Stimulated activated CD4-positive, alpha-beta T cell treated with anti-CD3 and anti-CD28 coated beads, Interleukin-1b, Interleukin-23, amount 100 ng/mL, for 1 hour (primary cell): ENCODE results near the gene ALOX12.
"Not testable (repeated sequence)": the region's sequence is repeated elsewhere in the genome, so short reads cannot be mapped to it uniquely, and the experiment has no call there.

Experiments
- DNase-seq, 2 donors: peaks; one replicate each; pipeline ENCODE4 v3.0.0-alpha.2; 2020; ENCODE audit warnings: low read depth in 2 of 2

The ALOX12 gene, protein sequence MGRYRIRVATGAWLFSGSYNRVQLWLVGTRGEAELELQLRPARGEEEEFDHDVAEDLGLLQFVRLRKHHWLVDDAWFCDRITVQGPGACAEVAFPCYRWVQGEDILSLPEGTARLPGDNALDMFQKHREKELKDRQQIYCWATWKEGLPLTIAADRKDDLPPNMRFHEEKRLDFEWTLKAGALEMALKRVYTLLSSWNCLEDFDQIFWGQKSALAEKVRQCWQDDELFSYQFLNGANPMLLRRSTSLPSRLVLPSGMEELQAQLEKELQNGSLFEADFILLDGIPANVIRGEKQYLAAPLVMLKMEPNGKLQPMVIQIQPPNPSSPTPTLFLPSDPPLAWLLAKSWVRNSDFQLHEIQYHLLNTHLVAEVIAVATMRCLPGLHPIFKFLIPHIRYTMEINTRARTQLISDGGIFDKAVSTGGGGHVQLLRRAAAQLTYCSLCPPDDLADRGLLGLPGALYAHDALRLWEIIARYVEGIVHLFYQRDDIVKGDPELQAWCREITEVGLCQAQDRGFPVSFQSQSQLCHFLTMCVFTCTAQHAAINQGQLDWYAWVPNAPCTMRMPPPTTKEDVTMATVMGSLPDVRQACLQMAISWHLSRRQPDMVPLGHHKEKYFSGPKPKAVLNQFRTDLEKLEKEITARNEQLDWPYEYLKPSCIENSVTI

DNA sequence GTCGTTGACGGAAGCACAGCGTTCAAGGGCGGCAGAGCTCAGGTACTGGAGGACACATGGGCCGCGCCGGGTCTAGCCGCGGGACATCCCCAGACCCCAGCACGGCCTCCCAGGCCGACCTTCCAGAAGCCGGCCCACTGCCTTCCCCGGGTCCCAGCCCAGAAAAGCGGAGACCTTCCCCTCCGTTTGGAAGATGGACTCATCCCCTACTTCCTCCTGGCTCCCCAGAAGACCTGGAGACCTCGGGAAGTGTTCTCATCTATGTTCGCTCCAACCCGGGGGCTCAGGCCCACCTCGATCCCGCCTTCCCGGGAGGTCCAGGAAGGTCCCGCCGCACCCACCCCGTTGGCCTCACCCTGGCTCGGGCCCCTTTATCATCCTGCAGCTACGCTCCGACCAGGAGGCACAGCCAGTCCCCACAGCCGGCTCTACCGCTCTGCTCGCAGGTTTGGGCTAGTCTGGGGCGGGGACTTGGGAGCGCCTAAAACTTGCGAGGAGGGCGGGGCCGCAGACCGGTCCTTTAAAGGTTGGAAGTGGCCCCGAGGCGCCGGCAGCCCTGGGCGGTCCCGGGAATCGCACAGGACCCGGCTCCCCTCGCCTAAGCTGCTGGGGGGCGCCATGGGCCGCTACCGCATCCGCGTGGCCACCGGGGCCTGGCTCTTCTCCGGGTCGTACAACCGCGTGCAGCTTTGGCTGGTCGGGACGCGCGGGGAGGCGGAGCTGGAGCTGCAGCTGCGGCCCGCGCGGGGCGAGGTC, at the start of gene ALOX12:
TSS of gene ALOX12 (plus strand) at position 550 of the 756 bp plus-strand sequence. CDS start at position 619, 69 bp downstream.
- DNase-seq: no peak

DNA sequence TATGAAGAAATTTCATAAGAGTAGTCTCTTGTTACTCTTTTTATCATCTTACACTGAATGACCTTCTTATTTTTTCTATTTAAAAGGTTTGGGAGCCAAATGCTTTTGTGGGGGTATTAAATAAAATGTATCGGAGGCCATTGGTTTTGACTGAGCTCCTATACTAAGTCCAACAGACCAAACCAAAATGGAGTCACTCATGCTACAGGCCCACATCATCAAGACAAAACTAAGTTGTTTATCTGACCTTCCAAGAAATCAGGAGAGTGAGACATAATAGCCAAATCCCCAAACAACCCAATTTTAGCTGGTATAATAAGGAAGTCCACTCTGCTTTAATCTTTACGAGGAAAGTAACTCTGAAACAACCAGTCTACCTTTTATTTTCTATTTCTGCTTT, 48.1 kb upstream of the ALOX12 start:
- DNase-seq: no peak

DNA sequence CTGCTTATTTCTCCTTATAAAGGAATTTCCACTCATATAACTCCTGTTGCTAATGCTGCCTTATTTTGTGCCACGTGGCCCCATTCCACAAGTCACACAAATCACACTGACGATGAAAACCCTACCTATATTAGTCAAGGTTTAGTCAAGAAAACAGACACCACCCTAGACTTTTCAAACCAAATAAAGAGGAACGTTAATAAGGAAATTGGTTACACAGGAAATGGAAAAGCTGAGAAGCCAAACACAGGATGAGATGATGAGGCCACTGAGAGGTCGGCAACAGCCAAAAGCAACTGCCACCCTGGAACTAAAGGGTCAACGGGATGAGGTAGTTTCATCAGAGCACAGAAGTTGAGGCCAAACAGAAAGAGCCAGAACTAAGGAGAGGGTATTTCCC, 47.3 kb upstream of the ALOX12 start:
- DNase-seq: no peak

DNA sequence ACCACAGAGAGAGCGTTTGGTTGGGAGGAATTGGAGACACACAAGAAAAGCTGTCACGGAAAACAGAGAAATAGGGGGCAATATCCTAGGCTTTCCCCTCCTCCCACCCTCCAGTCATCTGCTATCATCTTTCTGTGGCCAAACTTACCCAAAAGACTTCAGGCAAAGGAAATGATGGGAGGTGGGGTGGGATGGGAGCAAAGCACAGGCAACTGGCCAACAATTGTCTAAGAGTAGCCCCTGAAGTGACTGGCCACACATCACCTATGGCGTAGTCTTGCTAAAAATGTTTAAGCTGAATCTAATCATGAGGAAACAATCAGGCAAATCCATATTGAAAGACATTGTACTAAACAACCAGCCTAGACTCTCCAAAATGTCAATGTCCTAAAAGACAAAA, 46.9 kb upstream of the ALOX12 start:
- no peak for DNase-seq

DNA sequence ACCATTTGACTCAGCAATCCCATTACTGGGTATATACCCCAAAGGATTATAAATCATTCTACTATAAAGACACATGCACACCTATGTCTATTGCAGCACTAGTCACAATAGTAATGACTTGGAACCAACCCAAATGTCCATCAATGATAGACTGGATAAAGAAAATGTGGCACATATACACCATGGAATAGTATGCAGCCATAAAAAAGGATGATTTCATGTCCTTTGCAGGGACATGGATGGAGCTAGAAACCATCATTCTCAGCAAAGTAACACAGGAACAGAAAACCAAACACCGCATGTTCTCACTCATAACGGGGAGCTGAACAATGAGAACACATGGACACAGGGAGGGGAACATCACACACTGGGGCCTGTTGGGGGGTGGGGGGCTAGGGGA, 44.9 kb upstream of the ALOX12 start:
- DNase-seq: not testable (repeated sequence)

DNA sequence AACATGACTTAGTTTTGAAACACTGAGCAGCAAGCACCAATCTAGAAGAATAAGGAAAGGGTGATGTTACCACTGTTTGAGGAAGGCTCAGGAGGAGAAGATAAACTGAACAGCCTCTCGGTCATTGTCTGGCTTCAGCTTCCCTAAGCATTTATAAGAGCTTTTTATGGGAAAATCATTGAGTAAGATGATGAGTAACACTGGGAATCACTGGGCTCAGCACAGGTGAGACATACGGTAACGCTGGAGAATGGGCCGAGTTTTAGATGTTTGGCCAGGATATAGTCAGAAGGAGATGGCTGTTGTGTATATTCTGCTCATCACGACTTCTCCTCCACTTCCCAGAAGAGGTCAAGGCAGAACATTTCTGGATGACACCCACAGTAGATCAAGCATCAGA, 42.2 kb upstream of the ALOX12 start:
- no peak for DNase-seq

DNA sequence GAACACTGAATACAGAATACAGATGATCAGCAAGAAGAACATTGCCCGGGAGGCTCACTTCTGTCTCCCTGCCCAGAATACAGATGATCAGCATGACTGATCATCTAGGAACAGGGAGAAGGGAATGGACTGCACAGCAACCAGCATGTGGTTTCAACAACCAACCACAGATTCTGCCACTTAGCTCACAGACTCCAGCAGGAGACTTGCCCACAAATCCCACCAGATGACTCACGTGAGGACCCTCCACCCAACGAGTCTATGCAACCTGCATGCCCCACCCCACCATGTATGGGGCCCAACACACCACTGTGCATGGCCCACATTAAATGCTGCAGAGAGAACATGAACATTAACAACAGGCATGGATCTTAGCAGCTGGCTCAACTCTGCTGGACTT, 36.1 kb upstream of the ALOX12 start:
- DNase-seq: no peak

DNA sequence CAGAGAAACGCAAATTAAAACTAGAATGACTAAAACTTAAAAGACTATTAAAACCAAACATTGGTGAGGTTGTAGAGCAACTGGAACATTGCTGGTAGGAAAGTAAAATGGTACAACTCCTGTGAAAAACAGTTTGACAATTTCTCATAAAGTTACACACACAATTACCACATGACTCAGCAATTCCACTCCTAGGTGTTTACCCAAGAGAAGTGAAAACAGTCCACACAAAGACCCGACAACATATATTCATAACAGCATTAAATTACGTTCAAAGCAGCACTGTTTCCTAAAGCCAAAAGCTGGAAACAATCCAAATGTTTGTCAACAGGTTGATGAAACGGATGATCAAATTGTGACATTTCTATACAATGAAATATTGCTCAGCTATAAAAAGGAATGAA, 26.5 kb upstream of the ALOX12 start:
- DNase-seq: no peak

DNA sequence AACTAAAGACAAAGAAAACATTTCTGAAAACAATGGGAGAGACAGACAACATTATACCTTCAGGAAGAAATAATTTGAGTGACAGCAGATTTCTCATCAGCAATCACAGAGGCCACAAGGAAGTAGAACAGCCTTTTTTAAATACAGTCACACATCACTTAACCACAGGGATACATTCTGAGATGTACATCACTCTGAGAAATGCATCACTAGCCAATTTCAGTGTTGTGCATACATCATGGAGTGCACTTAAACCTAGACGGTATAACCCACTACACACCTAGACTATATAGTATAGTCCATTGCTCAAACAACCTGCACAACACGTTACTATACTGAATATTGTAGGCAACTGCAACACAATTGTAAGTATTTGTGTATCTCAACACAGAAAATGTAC, 24.9 kb upstream of the ALOX12 start:
- no peak for DNase-seq

DNA sequence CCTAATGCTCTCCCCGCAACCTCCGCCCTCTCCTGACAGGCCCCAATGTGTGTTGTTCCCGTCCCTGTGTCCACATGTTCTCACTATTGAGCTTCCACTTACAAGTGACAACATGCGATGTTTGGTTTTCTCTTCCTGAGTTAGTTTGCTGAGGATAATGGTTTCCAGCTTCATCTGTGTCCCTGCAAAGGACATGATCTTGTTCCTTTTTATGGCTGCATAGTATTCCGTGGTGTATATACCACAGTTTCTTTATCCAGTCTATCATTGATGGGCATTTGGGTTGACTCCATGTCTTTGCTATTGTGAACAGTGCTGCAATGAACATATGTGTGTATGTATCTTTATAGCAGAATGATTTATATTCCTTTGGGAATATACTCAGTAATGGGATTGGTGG, 16.4 kb upstream of the ALOX12 start:
- DNase-seq: not testable (repeated sequence)

DNA sequence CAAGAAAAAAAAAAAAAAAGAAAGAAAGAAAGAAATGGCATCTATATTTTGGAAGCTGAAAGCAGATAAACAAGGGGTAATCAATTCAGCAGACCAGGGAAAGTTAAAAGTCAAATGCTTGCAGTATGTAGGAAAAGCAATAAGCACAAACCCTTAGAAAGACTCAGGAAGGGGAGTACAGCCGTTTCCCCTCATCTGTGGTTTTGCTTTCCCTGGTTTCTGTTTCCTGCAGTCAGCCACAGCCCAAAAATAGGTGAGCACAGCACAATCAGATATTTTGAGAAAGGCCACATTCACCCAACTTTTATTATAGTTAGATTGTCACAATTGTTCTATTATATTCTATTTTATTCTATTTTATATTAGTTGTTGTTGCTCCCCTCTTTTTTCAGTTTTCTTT, 14.4 kb upstream of the ALOX12 start:
- DNase-seq: no peak

DNA sequence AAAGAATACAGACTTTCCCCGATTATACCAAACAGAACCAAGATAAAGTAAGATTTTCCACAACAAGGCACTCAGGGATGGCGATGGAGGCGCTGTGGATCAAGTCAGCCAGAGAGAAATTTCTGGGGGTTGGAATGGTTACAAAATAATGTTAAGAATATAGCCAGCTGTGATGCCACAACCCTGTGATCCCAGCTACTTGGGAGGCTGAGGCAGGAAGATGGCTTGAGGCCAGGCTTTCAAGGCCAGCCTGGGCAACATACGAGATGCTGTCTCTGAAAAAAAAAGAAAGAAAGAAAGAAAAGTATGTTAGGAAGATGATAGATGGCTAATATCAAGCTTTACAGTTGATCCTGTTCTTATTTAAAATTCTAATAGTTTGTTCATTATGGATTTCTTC, 10.6 kb upstream of the ALOX12 start:
- DNase-seq: no peak

DNA sequence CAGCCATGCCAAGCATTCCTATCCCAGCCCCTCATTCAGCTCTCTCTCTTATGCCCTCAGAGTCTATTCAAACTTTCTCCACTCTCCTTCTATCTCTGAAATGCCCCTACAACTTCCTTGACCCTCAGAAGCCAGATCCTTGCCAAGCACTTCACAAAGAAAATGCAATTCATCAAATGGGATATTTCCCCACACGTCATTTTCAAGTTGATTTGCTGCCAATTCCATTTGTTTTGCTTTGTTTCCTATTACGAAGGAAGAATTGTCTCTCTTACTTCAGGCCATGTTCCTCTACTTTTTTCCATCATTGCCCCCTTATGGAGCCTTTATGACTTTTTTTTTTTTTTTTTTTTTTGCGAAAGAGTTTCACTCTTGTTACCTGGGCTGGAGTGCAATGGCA, 9.2 kb upstream of the ALOX12 start:
- no peak for DNase-seq

DNA sequence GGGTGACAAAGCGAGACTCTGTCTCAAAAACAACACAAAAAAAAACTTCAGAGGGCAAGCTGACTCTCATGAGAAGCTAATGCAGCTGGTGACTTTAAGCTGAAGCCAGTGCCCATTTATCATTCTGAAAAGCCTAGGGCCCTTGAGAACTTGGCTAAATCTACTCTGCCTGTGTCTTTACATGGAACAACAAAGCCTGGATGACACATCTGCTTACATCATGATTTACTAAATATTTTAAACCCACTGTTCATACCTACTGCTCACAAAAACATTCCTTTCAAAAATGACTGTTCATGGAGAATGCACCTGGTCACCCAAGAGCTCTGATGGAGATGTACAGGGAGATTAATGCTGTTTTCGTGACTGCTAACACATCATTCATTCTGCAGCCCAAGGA, 6.1 kb upstream of the ALOX12 start:
- no peak for DNase-seq

DNA sequence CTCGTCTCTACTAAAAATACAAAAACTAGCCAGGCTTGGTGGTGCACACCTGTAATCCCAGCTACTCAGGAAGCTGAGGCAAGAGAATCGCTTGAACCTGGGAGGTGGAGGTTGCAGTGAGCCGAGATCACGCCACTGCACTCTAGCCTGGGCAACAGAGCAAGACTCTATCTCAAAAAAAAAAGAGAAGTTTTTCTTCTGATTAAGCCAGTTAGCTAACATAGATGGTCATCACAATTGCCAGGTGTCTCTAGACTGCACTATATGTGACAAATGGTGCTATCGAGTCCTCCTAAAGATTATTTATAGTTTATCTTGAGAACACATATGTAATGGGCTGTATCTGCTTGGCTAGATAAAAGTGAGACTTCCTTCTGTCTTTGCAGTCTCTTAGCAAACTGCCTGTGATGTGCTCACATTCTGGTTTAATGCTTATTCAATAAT, 2.2 kb upstream of the ALOX12 start:
- DNase-seq: not testable (repeated sequence)

DNA sequence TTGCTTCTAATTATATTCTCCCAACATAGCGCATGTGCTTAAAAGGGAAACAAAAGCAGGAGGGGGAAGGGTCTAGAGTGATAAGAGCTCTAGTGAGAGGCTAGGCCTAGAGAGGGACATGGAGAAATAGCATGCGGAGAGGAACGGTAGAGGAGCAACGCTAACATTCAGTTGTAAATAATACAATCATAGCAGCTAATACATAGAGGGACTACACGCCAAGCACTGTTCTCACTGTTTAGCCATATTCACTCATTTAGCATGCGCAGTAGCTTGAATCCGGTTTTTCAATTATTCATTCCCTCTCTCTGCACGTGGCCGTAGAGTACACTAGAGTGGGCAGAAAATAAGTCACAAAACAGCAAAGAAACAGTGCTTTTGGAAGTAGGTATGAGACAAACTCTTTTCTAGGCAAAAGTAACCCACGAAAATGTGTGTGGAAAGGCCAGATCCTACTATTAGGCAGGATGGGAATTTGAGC, 1.7 kb upstream of the ALOX12 start:
- DNase-seq: no peak

DNA sequence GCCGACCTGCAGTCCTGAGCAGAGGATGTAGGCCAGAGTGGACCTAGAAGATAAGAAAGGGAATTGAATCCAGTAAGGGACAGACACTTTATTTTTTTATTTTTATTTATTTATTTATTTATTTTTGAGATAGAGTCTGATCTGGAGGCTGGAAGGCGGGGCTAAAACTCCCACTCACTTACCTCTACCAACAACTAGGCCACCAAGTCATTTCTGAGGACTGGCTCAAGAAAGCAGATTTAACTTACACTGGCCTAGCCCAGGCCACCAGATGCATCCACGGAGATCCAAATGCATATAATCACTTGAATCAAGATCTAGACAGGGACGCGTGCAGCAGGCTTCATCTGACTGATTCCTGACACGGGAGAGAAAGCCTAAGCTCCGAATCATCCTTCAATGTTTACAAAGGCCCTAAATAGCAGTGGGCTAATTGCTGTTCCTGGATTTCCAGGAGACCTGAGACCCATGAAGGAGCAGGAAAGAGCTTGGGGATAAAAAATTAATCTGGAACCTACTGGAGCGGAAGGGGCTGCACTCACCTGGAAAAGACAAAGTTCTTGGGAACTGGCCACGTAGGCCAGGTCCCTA, 1.1 kb upstream of the ALOX12 start:
- no peak for DNase-seq

DNA sequence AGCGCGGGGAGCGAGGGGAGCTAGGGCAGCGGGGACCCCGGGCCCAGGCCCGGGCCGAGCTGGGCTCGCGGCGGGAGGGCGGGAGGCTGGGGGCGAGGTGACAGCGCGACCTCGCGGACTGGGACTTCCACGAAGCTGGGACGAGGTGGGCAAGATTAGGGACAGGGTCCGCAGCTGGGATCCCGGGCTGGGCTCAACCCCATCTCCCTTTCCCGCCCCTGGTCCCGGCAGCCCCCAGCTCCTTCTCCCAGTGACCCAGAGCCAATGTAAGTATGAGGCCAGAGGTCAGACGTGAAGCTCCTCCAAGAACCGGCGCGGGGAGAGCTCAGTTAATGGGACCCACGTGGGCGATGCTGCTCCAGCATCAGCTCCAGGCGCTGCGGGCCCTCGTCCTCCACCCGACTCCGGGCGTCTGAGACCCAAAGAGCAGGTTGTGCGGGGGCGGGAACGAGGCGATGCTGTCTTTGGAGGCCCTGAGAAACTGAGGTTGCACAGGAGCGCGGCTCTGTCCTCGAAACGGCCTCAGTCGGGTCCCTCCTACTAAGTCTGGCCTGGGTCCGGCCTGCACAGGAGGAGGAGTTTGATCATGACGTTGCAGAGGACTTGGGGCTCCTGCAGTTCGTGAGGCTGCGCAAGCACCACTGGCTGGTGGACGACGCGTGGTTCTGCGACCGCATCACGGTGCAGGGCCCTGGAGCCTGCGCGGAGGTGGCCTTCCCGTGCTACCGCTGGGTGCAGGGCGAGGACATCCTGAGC, 585 bp downstream of the ALOX12 start:
- no peak for DNase-seq

DNA sequence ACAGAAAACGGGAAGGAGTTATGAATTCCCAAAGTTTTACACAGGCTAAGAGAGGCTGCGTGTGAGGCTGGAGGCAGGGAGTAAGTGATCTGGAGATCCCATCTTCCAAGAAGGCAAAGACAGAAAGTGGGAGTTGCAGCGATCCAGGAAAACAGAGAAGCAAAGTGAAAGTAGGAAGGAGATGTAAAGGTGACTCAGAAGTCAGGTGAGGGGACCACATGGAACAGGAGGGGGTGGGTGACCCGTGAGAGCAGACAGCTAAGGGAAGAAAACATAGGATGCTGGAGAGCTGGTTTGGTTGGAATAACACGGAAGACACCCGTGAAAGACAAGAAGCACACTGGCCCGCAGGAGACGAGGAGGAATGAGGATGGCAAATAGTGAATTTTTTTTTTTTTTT, 1.3 kb downstream of the ALOX12 start:
- DNase-seq: no peak

DNA sequence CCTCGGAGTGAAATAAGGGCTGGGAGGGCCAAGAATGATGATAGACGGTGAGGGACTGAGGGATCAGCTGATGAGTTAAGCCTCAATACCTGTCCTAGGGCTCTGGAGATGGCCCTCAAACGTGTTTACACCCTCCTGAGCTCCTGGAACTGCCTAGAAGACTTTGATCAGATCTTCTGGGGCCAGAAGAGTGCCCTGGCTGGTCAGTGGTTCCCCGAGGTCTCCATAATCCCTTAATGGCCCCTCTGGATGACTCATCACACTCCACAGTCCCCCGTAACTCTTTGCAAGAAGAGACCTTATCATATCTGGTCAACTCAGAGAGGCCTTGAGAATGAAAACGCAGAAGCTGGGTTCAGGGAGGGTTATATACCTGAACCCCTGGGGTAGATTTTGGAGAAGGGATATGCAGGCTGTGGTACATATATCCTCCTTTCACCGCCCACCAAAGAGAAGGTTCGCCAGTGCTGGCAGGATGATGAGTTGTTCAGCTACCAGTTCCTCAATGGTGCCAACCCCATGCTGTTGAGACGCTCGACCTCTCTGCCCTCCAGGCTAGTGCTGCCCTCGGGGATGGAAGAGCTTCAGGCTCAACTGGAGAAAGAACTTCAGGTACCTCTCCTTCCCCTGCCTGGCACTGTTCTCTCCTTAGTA, 3.1 kb downstream of the ALOX12 start:
- DNase-seq: no peak
